Measurements from ENCODE around the gene FGF8. TPM values are rescaled to one million over a fixed set of nuclear protein-coding genes. Genes with fewer than 3 reads are reported as not detected.

Gene FGF8
- total RNA-seq, 1 experiment from 2014 or later = not detected

DNA sequence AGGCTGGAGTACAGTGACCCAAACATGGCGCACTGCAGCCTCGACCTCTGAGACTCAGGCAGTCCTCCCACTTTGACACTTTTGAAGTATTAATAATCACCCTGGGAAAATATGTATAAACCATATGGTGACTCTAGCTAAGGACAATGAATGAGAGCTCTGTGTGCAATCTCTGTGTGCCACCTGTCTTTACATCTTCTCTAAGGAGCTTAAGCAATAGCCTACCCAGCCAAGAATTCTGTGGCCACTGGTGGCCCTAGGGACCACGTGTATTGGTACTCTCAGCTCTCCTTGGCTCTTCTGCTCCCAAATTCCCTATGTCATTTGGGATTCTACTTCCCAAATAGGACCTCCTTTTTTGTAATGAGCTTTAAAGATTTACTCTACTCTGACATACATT lies 23.7 kb downstream of the FGF8 start:
- H3K4me1 ChIP-seq (ENCODE audit: insufficient read depth, low read length, poor library complexity, severe bottlenecking) = no peaks in the 10 kb centered on the region
- intact Hi-C loops (cut with micrococcal nuclease; ENCODE audit: unreplicated experiment) = no loop called here
- no peaks in the 10 kb centered on the region for H3K27me3 ChIP-seq (replicated peaks; ENCODE audit: insufficient read depth, low read depth, low read length, poor library complexity)
- H3K27ac ChIP-seq (ENCODE audit: low read depth, low read length, poor library complexity, severe bottlenecking) = no peak overlapping the region
- no TSS peak for BruUV-seq (replicated peaks)
- no peaks in the 10 kb centered on the region for H3K36me3 ChIP-seq (ENCODE audit: insufficient read depth, low read length, poor library complexity, severe bottlenecking)
- CTCF ChIA-PET = no interaction called here
- no peak for DNase-seq (ENCODE audit: low spot score)
- no peak for TF ChIP-seq EZH2 (IDR thresholded peaks at IDR 0.05; ENCODE audit: borderline replicate concordance, low read depth, low read length, poor library complexity, severe bottlenecking)
- TF ChIP-seq, protein P1, sequence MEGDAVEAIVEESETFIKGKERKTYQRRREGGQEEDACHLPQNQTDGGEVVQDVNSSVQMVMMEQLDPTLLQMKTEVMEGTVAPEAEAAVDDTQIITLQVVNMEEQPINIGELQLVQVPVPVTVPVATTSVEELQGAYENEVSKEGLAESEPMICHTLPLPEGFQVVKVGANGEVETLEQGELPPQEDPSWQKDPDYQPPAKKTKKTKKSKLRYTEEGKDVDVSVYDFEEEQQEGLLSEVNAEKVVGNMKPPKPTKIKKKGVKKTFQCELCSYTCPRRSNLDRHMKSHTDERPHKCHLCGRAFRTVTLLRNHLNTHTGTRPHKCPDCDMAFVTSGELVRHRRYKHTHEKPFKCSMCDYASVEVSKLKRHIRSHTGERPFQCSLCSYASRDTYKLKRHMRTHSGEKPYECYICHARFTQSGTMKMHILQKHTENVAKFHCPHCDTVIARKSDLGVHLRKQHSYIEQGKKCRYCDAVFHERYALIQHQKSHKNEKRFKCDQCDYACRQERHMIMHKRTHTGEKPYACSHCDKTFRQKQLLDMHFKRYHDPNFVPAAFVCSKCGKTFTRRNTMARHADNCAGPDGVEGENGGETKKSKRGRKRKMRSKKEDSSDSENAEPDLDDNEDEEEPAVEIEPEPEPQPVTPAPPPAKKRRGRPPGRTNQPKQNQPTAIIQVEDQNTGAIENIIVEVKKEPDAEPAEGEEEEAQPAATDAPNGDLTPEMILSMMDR (conservative IDR thresholded peaks at IDR 0.05; ENCODE audit: low read depth, low read length) = no peak
- no peak overlapping the region for H3K4me3 ChIP-seq (ENCODE audit: low read depth, low read length, poor library complexity, severe bottlenecking)
- no peaks in the 10 kb centered on the region for H3K9me3 ChIP-seq (ENCODE audit: low read depth, low read length, poor library complexity, severe bottlenecking)
- POLR2A ChIA-PET (ENCODE audit: low non-redundant PET) = interaction anchor here (0.5 kb wide), 1 partner anchor 18 kb away, joined by 5 read pairs; no protein-coding TSS in a partner anchor

DNA sequence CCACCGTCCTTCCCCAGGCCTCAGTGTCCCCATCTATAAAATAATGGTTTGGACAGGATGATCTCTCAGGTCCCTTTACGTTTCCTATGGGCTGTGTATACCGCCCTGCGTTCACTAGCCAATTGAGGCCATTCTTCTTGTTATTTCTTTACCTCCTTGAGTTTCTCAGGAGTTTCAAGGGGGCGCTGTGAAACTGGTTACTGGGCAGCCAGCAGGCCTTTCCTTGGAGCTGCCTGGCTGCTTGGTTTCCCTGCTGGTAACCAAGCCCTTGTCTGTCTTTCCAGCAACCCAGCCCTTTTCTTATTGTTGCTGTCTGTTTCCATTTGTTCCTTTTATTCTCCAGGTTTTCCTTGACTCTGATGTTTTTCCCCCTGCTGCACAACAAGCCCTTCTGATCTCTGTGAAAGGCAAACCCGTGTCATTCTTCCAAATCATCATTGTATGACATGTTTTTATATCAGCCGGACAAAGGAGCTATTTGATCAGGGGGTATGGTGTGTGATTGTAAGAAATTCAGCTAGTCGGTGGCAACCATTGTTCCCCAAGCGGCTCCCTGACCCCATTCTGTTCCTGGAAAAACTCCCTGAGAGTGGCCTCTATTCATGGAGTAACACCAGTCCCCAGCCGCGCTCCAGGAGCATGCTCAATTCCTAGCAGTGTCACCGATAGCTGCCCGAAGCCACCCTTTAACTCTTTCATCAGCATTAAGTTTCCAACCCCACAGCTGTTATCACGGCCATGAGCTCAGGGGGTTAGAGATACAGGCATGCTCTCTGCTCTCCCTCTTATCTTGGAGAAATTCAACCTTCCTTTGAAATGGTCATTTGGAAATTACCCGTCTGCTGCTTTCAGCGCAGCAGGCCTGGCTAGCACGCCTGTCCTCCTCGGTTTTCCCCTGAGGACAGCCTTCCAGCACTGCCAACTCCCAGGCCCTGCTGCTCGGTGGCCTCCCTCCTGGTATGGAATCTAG lies 26.6 kb downstream of the FGF8 start:
- DNase-seq (ENCODE audit: low spot score) = peak; percentile 11
- no peaks in the 10 kb centered on the region for H3K9me3 ChIP-seq (ENCODE audit: low read depth, low read length, poor library complexity, severe bottlenecking)
- no peak for TF ChIP-seq EZH2 (IDR thresholded peaks at IDR 0.05; ENCODE audit: borderline replicate concordance, low read depth, low read length, poor library complexity, severe bottlenecking)
- TF ChIP-seq, protein P1 (conservative IDR thresholded peaks at IDR 0.05; ENCODE audit: low read depth, low read length) = 0 out of 2 replicates have a peak, but pooled peaks have one; percentile 22
- intact Hi-C loops (cut with micrococcal nuclease; ENCODE audit: unreplicated experiment) = no loop called here
- POLR2A ChIA-PET (ENCODE audit: low non-redundant PET) = no interaction called here
- no peak overlapping the region for H3K4me3 ChIP-seq (ENCODE audit: low read depth, low read length, poor library complexity, severe bottlenecking)
- H3K27me3 ChIP-seq (replicated peaks; ENCODE audit: insufficient read depth, low read depth, low read length, poor library complexity) = no peaks in the 10 kb centered on the region
- H3K36me3 ChIP-seq (ENCODE audit: insufficient read depth, low read length, poor library complexity, severe bottlenecking) = no peaks in the 10 kb centered on the region
- no peak overlapping the region for H3K27ac ChIP-seq (ENCODE audit: low read depth, low read length, poor library complexity, severe bottlenecking)
- no peaks in the 10 kb centered on the region for H3K4me1 ChIP-seq (ENCODE audit: insufficient read depth, low read length, poor library complexity, severe bottlenecking)
- BruUV-seq (replicated peaks) = no TSS peak
- CTCF ChIA-PET = interaction anchor here (0.6 kb wide), 1 partner anchor 40 kb away, joined by 5 read pairs; no protein-coding TSS in a partner anchor

DNA sequence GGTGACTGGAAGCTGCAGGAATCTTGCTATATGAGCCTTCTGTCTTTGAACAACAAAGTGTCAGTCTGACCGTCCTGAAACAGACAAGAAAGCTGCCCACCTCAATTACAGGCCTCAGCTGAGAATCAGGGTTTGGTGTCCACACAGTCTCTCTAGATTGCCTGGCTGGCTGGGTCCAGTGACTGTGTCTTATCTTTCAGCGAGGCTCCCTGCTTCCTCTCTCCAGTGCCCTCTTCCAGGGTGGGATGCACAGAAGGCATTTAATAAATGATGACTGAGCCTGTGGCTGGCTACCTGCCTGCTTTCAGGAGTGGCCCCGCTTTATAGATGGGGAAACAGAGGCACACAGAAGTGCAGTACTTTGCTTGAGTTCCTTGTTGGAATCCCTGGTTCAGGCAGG lies 27.4 kb downstream of the FGF8 start:
- H3K9me3 ChIP-seq (ENCODE audit: low read depth, low read length, poor library complexity, severe bottlenecking) = no peaks in the 10 kb centered on the region
- no peaks in the 10 kb centered on the region for H3K27me3 ChIP-seq (replicated peaks; ENCODE audit: insufficient read depth, low read depth, low read length, poor library complexity)
- H3K36me3 ChIP-seq (ENCODE audit: insufficient read depth, low read length, poor library complexity, severe bottlenecking) = no peaks in the 10 kb centered on the region
- H3K4me3 ChIP-seq (ENCODE audit: low read depth, low read length, poor library complexity, severe bottlenecking) = no peak overlapping the region
- ChIA-PET CTCF (no interaction called here), POLR2A (ENCODE audit: low non-redundant PET) (no interaction called here)
- H3K4me1 ChIP-seq (ENCODE audit: insufficient read depth, low read length, poor library complexity, severe bottlenecking) = no peaks in the 10 kb centered on the region
- no peak overlapping the region for H3K27ac ChIP-seq (ENCODE audit: low read depth, low read length, poor library complexity, severe bottlenecking)
- intact Hi-C loops (cut with micrococcal nuclease; ENCODE audit: unreplicated experiment) = no loop called here
- TF ChIP-seq, protein P1 (conservative IDR thresholded peaks at IDR 0.05; ENCODE audit: low read depth, low read length) = no peak
- TF ChIP-seq EZH2 (IDR thresholded peaks at IDR 0.05; ENCODE audit: borderline replicate concordance, low read depth, low read length, poor library complexity, severe bottlenecking) = no peak
- no TSS peak for BruUV-seq (replicated peaks)
- DNase-seq (ENCODE audit: low spot score) = no peak
